Measurements from ENCODE around the gene CYP4B1. TPM values are rescaled to one million over a fixed set of nuclear protein-coding genes. Genes with fewer than 3 reads are reported as not detected.

Gene CYP4B1
- total RNA-seq, 1 experiment from 2014 or later, result 0.24 TPM

DNA sequence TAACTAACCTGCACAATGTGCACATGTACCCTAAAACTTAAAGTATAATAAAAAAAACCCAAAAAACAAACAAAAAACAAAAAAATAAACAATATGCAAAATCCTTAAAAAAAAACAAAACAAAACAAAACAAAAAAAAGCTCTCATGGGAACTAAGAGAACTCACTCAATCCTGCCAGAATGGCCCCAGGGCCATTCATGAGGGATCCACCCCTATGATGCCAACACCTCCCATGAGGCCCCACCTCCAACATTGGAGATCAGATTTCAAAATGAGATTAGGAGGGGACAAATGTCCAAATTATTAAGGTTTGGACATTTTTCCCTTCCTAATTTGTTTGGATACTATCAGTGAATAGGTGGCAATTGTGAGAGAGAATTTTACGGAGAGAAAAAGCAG lies 10.2 kb downstream of the CYP4B1 start (continued):
- TF ChIP-seq PRDM15 (CRISPR knock-in tag; IDR thresholded peaks at IDR 0.05) (no peak), TP53 (CRISPR knock-in tag; IDR thresholded peaks at IDR 0.05) (no peak), KAT7 (CRISPR knock-in tag; IDR thresholded peaks at IDR 0.05; ENCODE audit: borderline replicate concordance) (no peak), ZNF232 (CRISPR knock-in tag; IDR thresholded peaks at IDR 0.05) (no peak), HMGA2 (CRISPR knock-in tag; IDR thresholded peaks at IDR 0.05) (no peak)
- TF ChIP-seq, protein P1, sequence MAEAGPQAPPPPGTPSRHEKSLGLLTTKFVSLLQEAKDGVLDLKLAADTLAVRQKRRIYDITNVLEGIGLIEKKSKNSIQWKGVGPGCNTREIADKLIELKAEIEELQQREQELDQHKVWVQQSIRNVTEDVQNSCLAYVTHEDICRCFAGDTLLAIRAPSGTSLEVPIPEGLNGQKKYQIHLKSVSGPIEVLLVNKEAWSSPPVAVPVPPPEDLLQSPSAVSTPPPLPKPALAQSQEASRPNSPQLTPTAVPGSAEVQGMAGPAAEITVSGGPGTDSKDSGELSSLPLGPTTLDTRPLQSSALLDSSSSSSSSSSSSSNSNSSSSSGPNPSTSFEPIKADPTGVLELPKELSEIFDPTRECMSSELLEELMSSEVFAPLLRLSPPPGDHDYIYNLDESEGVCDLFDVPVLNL (CRISPR knock-in tag; IDR thresholded peaks at IDR 0.05; ENCODE audit: borderline replicate concordance, low read depth), result no peak

DNA sequence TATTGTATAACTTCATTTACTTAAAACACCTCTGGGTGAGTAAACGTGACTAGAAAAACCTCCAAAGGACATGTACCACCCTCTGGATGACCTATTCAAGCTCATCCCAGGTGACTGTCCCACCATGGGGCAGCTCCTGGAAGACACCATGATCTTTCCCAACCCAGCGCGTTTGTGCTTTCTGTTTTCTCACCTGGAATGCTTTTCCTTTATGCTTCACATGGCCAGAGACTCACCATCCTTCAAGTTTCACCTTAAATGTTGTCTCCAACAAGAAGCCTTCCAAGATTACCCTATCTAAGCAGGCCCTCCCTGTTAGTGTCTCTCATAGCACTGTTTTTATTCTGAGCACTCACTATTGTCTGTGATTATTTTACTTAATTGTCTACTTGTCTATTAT lies 11.1 kb downstream of the CYP4B1 start:
- ATAC-seq (no peak), DNase-seq (ENCODE audit: low spot score) (no peak)
- POLR2A ChIA-PET, result no interaction called here
- H3K27me3 Mint-ChIP-seq (ENCODE audit: low read depth), result peaks cover 15% of the 10 kb centered on the region
- H3K9me3 Mint-ChIP-seq, result peaks cover 16% of the 10 kb centered on the region
- H3K4me1 Mint-ChIP-seq, result peaks cover 6% of the 10 kb centered on the region
- CTCF ChIA-PET, result no interaction called here
- TF ChIP-seq TP53 (CRISPR knock-in tag; IDR thresholded peaks at IDR 0.05) (no peak), NR1H2 (CRISPR knock-in tag; IDR thresholded peaks at IDR 0.05) (no peak), ZNF671 (CRISPR knock-in tag; IDR thresholded peaks at IDR 0.05) (no peak), OVOL2 (CRISPR knock-in tag; IDR thresholded peaks at IDR 0.05; ENCODE audit: borderline replicate concordance) (no peak), MYBL2 (CRISPR knock-in tag; IDR thresholded peaks at IDR 0.05) (no peak), ZNF512 (CRISPR knock-in tag; IDR thresholded peaks at IDR 0.05; ENCODE audit: borderline replicate concordance) (no peak), SOX15 (CRISPR knock-in tag; IDR thresholded peaks at IDR 0.05) (no peak), GTF2I (CRISPR knock-in tag; conservative IDR thresholded peaks at IDR 0.05) (no peak), ZNF121 (CRISPR knock-in tag; IDR thresholded peaks at IDR 0.05) (no peak), NR3C1 (CRISPR knock-in tag; conservative IDR thresholded peaks at IDR 0.05; ENCODE audit: low read depth) (no peak), SMAD4 (CRISPR knock-in tag; IDR thresholded peaks at IDR 0.05) (no peak), ZBTB21 (CRISPR knock-in tag; IDR thresholded peaks at IDR 0.05; ENCODE audit: borderline replicate concordance) (no peak)
- TF ChIP-seq, protein P2, sequence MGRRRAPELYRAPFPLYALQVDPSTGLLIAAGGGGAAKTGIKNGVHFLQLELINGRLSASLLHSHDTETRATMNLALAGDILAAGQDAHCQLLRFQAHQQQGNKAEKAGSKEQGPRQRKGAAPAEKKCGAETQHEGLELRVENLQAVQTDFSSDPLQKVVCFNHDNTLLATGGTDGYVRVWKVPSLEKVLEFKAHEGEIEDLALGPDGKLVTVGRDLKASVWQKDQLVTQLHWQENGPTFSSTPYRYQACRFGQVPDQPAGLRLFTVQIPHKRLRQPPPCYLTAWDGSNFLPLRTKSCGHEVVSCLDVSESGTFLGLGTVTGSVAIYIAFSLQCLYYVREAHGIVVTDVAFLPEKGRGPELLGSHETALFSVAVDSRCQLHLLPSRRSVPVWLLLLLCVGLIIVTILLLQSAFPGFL (CRISPR knock-in tag; IDR thresholded peaks at IDR 0.05; ENCODE audit: borderline replicate concordance), result no peak
- TF ChIP-seq, protein P3, sequence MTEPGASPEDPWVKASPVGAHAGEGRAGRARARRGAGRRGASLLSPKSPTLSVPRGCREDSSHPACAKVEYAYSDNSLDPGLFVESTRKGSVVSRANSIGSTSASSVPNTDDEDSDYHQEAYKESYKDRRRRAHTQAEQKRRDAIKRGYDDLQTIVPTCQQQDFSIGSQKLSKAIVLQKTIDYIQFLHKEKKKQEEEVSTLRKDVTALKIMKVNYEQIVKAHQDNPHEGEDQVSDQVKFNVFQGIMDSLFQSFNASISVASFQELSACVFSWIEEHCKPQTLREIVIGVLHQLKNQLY (CRISPR knock-in tag; IDR thresholded peaks at IDR 0.05), result no peak
- TF ChIP-seq, protein P4, sequence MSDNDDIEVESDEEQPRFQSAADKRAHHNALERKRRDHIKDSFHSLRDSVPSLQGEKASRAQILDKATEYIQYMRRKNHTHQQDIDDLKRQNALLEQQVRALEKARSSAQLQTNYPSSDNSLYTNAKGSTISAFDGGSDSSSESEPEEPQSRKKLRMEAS (CRISPR knock-in tag; IDR thresholded peaks at IDR 0.05), result no peak
- H3K4me3 Mint-ChIP-seq, result no peak overlapping the region
- no peak overlapping the region for H3K27ac Mint-ChIP-seq
- H3K36me3 Mint-ChIP-seq, result peaks cover 5% of the 10 kb centered on the region
